ENCODE measurements around the gene ZFAND4. TPM values are rescaled to one million over a fixed set of nuclear protein-coding genes. Genes with fewer than 3 reads are reported as not detected.

Gene ZFAND4
- total RNA-seq, 6 experiments from 2014 or later = 6.3 to 15.2 (median 9.3) TPM

DNA sequence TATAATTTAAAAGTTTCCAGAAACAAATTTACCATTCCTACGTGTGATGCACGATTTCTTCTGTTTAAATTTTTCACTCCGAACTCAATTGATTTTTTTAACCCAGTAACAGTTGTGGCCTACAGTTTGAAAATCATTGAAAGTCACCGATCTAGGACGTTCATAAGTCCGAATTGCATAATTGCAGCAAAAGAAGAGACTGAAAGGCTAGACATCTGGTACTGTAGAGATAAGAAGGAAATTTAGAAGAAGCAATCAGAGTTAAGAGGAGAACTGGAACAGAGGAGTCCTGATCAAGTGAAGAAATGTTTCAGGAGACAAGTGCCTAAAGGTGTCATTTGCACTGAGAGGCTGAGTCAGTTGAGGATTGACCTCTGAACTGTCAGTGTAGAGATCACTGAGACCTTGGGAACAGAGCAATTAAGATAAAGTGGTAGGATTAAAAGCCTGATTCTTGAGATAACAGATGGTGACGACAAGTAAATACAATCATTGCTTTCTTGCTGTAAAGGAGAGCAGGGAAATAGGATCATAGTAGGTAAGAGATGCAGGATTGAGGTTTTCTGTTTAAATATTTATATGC lies 73.5 kb downstream of the ZFAND4 start:
- H3K27ac ChIP-seq = peak overlapping the region in 2 of 3 donors; percentile 31 to 32
- DNase-seq = no peak
- peaks cover 0 to 19% (median 5%) of the 10 kb centered on the region in 4 donors for H3K4me1 ChIP-seq
- no peaks in the 10 kb centered on the region for H3K36me3 ChIP-seq
- H3K9me3 ChIP-seq = no peaks in the 10 kb centered on the region
- intact Hi-C loops (cut with DNase I) = loop anchor here in 1 of 2 donors (10.0 kb wide), 1 partner anchor 134 kb away; no protein-coding TSS in a partner anchor
- WGBS (ENCODE audit: insufficient coverage, low coverage, low lambda C conversion rate, missing lambda C conversion rate) = 23% methylated on average over 7 of the region's 7 CpGs
- peak in 3 of 4 donors; percentile 8 to 44 (median 22) for ATAC-seq
- no peak for TF ChIP-seq POLR2A (IDR thresholded peaks at IDR 0.05)
- TF ChIP-seq, protein P1, sequence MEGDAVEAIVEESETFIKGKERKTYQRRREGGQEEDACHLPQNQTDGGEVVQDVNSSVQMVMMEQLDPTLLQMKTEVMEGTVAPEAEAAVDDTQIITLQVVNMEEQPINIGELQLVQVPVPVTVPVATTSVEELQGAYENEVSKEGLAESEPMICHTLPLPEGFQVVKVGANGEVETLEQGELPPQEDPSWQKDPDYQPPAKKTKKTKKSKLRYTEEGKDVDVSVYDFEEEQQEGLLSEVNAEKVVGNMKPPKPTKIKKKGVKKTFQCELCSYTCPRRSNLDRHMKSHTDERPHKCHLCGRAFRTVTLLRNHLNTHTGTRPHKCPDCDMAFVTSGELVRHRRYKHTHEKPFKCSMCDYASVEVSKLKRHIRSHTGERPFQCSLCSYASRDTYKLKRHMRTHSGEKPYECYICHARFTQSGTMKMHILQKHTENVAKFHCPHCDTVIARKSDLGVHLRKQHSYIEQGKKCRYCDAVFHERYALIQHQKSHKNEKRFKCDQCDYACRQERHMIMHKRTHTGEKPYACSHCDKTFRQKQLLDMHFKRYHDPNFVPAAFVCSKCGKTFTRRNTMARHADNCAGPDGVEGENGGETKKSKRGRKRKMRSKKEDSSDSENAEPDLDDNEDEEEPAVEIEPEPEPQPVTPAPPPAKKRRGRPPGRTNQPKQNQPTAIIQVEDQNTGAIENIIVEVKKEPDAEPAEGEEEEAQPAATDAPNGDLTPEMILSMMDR (IDR thresholded peaks at IDR 0.05) = no peak
- no peak overlapping the region for H3K4me3 ChIP-seq
- no peaks in the 10 kb centered on the region for H3K27me3 ChIP-seq

- H3K9me3 ChIP-seq = no peaks in the 10 kb centered on the region
- no peak for DNase-seq
- peaks cover 0 to 35% (median 8%) of the 10 kb centered on the region in 4 donors for H3K4me1 ChIP-seq
- H3K4me3 ChIP-seq = no peak overlapping the region
- no peaks in the 10 kb centered on the region for H3K36me3 ChIP-seq
- H3K27me3 ChIP-seq = no peaks in the 10 kb centered on the region
- WGBS (ENCODE audit: insufficient coverage, low coverage, low lambda C conversion rate, missing lambda C conversion rate) = 83% methylated on average over 8 of the region's 9 CpGs
- TF ChIP-seq, protein P1 (IDR thresholded peaks at IDR 0.05) = no peak
- TF ChIP-seq POLR2A (IDR thresholded peaks at IDR 0.05) = no peak
- H3K27ac ChIP-seq = no peak overlapping the region
- intact Hi-C loops (cut with DNase I) = loop anchor here in 1 of 2 donors (10.0 kb wide), 1 partner anchor 132 kb away; no protein-coding TSS in a partner anchor
- ATAC-seq = no peak
Observed at GRCh38 chr10:45596526-45596925, 76.0 kb downstream of the ZFAND4 start.

GRCh38 chr10:45594276-45595157 lies 78.1 kb downstream of the ZFAND4 start:
- H3K4me1 ChIP-seq = peaks cover 0 to 27% (median 8%) of the 10 kb centered on the region in 4 donors
- peak; percentile 93 to 96 (median 94) for ATAC-seq
- H3K9me3 ChIP-seq = no peaks in the 10 kb centered on the region
- H3K36me3 ChIP-seq = no peaks in the 10 kb centered on the region
- H3K4me3 ChIP-seq = peak overlapping the region; percentile 63 to 80 (median 79)
- TF ChIP-seq, protein P1 (IDR thresholded peaks at IDR 0.05) = no peak
- TF ChIP-seq POLR2A (IDR thresholded peaks at IDR 0.05) = peak; percentile 38
- H3K27ac ChIP-seq = peak overlapping the region; percentile 63 to 77 (median 64)
- DNase-seq = peak; percentile 94 to 96 (median 96)
- H3K27me3 ChIP-seq = no peaks in the 10 kb centered on the region
- intact Hi-C loops (cut with DNase I) = loop anchor here in 1 of 2 donors (10.0 kb wide), 1 partner anchor 130 kb away; no protein-coding TSS in a partner anchor
- WGBS (ENCODE audit: insufficient coverage, low coverage, low lambda C conversion rate, missing lambda C conversion rate) = 0% methylated on average over 14 of the region's 88 CpGs

DNA sequence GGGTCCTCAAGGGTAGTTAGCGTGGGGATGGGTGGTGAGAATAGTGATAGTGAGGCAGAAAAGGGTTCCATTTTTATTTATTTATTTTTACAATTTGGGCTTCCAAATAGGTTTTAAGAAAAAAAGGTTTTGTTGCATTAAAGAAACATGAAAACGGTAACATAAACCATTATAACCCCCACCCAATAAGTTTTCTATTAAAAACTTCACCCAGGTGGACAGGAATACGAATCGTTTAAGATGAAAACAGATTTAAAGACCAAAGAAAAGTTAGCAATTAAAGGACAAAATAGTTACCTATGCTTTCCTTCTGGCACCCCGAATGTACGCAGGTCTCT lies 78.7 kb downstream of the ZFAND4 start:
- DNase-seq (no peak), ATAC-seq (no peak)
- no peaks in the 10 kb centered on the region for H3K9me3 ChIP-seq
- peaks cover 0 to 21% (median 10%) of the 10 kb centered on the region in 4 donors for H3K4me1 ChIP-seq
- H3K27ac ChIP-seq = peak overlapping the region in 1 of 3 donors; percentile 77
- no peak for TF ChIP-seq POLR2A (IDR thresholded peaks at IDR 0.05)
- TF ChIP-seq, protein P1 (IDR thresholded peaks at IDR 0.05) = no peak
- no peaks in the 10 kb centered on the region for H3K36me3 ChIP-seq
- 12% methylated on average over 6 of the region's 6 CpGs for WGBS (ENCODE audit: insufficient coverage, low coverage, low lambda C conversion rate, missing lambda C conversion rate)
- H3K27me3 ChIP-seq = no peaks in the 10 kb centered on the region
- peak overlapping the region; percentile 63 to 80 (median 79) for H3K4me3 ChIP-seq
- intact Hi-C loops (cut with DNase I) = loop anchor here in 1 of 2 donors (10.0 kb wide), 1 partner anchor 129 kb away; no protein-coding TSS in a partner anchor

Measured in right lobe of liver (tissue), 6 donors.